HG03571 (cell line): ENCODE measurements around the gene IPMK.

Experiments
- ATAC-seq: cut with Tn5 transposase; IDR thresholded peaks from one replicate; pipeline ENCODE4 v1.9.1; 2021; ENCODE audit not compliant: unreplicated experiment

Gene IPMK

GRCh38 chr10:58267713-58268453, at the start of gene IPMK:
IPMK (minus strand) TSS chr10:58267894; CDS start chr10:58267611, 283 bp downstream.
- ATAC-seq: peak; percentile 53

DNA sequence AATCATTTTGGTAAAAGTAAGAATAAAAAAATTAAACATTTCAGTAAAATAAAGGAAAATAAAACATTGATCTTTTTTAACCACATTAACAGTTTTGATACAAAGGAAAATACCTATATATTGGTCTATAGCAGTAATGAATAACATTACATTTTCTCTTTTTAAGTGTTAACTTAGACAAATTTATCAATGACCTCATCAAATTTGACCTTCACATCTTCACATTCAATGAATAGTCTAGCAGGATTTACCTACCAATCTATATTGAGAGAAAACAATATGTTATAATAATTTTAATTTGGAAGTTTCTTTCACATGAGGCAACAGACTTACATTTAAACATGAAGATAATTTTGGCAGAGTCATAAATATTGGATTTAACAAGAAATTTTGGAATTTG, 49.2 kb upstream of the IPMK start:
- no peak for ATAC-seq

- no peak for ATAC-seq
Measured at GRCh38 chr10:58311026-58311425, 43.3 kb upstream of the IPMK start.

- no peak for ATAC-seq
Measured at GRCh38 chr10:58307676-58308075, 40.0 kb upstream of the IPMK start.

GRCh38 chr10:58305821-58306220, 38.1 kb upstream of the IPMK start:
- no peak for ATAC-seq

DNA sequence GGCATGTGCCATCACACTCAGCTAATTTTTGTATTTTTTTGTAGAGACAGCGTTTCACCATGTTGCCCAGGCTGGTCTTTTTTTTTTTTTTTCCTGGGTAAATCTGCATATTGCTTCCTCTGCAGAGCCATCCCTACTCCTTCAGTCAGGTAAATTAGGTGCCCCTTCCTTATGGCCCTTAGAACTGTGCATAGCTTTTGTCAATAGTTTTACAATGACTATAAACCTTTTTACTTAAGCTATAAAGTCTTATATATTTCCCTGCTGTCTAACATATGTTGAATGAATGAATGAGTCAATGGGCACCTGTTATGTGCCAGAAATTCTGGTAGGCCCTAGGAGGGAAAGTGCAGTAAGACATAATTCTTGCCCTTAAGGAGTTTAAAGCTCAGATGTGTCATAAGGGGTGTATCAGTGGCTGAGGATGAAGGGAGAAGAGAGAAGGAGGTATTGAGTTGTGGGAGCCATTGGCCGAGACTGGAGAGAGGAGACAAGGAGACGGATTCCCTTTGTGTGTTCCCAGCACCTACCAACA, 36.5 kb upstream of the IPMK start:
- ATAC-seq: no peak

- ATAC-seq: no peak
Measured at GRCh38 chr10:58302254-58302653, 34.6 kb upstream of the IPMK start.

DNA sequence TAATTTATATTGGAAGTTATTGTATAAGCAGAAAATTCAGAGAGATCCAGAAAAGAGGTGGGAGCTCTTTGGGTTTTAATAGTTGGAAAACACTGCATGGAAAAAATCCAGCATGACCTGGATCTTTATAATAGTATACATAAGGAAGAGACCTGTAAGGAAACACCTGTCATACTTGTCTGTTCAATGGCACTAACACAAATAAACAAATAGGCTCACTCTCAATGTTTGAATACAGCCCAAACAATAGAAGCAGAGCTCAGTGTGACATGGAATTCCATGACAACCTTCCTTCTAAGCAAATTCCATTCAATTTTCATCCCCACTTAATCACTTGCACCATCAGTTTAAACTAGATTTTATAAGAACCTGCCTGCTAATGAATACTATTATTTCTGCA, 33.0 kb upstream of the IPMK start:
- ATAC-seq: no peak

- ATAC-seq: no peak
Measured at GRCh38 chr10:58299580-58299979, 31.9 kb upstream of the IPMK start.

DNA sequence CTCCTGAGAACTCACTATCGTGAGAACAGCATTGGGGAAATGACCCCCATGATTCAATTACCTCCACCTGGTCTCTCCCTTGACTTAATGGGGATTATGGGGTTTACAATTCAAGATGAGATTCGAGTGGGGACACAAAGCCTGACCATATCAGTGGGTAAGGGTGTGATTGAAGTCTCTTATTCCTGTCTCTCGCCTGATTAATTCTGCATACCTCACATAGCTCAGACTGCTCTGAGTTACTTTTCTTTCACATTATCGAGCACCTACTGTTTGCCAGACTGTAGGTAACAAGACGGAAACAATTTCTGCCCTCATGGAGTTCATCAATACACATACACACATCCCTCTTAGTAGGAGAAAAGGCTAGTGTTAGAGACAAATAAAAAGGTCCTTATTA, 26.3 kb upstream of the IPMK start:
- no peak for ATAC-seq

DNA sequence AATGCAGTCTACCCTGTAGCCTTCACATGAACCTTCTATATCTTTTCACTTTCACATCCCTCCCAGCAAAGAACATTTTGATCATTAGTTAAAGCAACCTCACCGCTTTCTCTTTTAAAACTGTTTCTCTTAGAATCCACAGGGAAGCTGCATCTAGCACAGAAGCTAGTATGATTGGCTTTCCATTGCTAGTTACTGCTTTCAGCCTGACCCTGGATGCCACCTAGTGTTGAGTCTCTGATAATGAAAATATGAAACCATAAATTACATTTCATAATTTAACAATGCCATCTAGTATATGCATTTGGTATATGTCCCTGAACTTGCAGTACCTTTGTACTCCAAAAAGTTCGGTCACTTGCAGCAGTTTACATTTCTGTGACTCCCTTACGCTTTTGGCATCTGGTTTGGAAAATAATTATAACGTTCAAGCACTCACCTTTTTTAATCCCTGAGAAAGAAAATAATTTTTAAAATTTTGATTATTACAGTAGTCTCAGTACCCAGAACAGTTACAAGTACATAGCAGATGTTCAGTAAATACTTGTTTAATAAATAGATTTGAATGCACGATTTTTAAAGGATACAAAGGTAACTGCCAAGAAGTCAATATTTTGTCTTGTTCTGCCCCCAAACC, 24.0 kb upstream of the IPMK start:
- ATAC-seq: peak; percentile 91

- peak; percentile 99 for ATAC-seq
Measured at GRCh38 chr10:58282615-58283014, 14.9 kb upstream of the IPMK start.

GRCh38 chr10:58281092-58281752, 13.5 kb upstream of the IPMK start:
- ATAC-seq: no peak

- ATAC-seq: no peak
Measured at GRCh38 chr10:58280477-58280876, 12.8 kb upstream of the IPMK start.

DNA sequence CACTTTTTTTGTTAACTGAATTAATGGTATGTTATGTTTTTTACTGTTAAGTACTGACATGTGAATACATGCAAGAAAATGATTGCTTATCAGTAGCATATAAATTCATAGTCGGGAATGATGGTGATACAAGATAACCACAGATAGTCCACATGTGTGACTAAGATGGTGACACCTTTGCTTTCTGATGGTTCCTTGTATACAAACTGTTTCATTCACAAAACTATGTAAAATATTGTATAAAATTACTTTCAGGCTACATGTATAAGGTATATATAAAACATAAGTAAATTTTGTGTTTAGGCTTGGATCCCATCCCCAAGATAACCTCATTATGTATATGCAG, 11.2 kb upstream of the IPMK start:
- no peak for ATAC-seq

GRCh38 chr10:58278274-58278961, 10.7 kb upstream of the IPMK start:
- no peak for ATAC-seq

DNA sequence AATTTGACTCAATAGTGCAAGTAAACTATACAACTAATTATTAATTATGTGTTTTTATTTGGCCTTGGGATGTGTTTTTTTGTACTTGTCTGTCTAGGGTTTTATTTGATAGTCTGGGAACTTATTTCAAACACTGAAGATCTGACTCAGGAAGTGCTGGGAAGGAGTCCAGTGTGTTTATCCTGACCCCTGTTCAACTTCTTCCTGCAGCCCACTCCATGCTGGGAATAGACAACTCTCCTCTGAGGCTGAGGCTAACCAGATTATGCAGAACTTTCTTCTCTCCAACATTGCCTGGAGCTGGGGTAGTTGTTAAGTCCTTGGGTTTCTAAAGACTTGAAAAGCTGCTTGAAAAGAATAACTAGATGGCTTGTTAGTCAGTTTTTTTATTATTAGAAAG, 8.2 kb upstream of the IPMK start:
- no peak for ATAC-seq

DNA sequence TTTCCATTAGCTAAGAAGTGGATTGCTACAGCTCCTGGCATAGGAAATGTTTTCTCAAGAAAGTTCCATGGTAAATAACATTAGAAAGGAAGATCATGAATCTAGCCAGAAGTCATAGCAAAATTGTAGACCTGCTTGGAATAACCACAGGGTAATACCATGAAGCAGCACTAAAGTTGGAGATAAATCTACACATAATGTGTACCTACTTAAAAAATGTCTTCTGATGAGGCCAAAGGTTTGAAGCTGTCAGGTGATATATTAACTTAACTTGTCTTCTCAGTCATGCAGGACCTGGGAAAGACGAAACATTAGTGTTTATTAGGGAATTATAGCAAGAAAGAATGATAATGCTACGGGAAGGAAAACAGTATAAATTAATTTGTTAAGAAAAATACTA, 7.6 kb upstream of the IPMK start:
- no peak for ATAC-seq

DNA sequence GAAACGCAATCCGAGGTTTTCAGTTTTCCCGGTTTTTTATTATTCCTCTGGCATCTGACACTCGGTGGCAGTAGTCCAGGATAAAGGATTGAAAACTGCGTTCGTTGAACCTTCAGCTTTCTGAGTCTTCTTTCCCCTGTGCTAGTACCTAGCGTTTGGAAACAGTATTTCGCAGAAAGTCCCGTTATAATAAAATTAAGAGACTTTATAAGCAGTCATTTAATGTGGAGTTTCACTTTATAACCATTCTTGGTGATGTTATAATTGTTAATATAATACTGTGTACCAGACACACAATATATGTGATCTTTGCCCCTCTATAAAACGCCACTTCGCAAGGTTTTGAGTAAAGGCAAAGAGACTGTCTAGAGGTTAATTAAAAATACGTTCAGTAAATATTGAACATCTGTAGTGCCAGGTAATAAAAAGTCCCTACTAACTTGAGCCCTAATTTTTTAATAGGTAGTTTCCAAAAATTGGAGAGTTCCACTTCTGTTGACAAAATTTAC, 2.1 kb upstream of the IPMK start:
- ATAC-seq: no peak

DNA sequence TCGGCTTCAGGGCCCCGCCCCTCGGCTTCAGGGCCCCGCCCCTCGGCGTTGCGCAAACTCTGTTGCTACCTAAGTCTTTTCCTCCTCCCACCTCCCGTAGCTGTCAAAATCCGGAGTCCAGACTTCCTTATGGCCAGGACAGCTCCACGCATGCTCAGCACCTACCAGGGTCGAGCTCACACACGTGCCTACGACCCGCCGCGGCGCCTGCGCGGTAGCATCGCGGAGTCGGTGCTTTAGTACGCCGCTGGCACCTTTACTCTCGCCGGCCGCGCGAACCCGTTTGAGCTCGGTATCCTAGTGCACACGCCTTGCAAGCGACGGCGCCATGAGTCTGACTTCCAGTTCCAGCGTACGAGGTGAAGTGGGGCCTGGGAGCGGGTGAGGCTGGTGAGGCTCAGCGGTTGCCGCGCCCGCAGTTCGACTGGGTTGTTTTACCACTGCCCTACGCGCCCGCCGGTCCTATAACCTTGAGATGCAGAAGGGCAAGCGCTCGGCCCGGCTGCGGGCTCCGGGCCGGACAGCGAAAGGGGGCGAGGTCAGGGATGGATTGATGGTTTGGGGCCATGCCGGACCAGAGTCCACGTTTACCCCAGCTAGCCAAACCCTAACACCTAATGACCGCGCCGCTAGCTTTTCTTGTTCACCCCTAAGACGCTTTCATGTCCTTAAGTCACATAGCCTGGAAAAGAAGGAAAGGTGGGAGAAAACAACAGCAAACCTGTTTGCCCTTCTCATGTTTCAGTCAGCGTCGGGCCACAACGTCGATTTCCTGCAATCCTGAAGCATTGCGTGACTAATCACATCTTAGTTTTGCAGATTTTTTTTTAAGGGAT, 1.5 kb upstream of the IPMK start, which contains the start of gene CISD1:
CISD1 (plus strand) TSS at position 217 of the 836 bp plus-strand sequence; CDS start at position 329, 112 bp downstream.
- peak; percentile 60 for ATAC-seq
